ENCODE data around the gene ACADM.

Gene ACADM

GRCh38 chr1:75792091-75792490, 67.6 kb downstream of the ACADM start:
- Histone ChIP-seq H2BK15ac (ENCODE audit: low read length) (no peak overlapping the region), H3K79me1 (ENCODE audit: low read depth, low read length) (no peaks in the 10 kb centered on the region), H3K4me1 (ENCODE audit: control insufficient read depth in 2 of 2, insufficient read depth in 1 of 2, low read depth in 1 of 2, low read length in 2 of 2) (peaks cover 2 to 14% of the 10 kb centered on the region in 2 donors), H3K27me3 (ENCODE audit: control insufficient read depth in 3 of 3, insufficient read depth in 3 of 3, low read depth in 1 of 3, low read length in 3 of 3) (no peaks in the 10 kb centered on the region), H3K36me3 (replicated peaks in 1 of 2; ENCODE audit: control insufficient read depth in 2 of 2, insufficient read depth in 2 of 2, low read length in 2 of 2) (peaks cover 28 to 100% of the 10 kb centered on the region in 2 donors), H3K23ac (ENCODE audit: low read depth, low read length, poor library complexity) (no peak overlapping the region), H3K9me3 (replicated peaks in 1 of 2; ENCODE audit: control insufficient read depth in 2 of 2, insufficient read depth in 1 of 2, low read depth in 1 of 2, low read length in 2 of 2) (no peaks in the 10 kb centered on the region), H2BK12ac (ENCODE audit: low read length) (no peak overlapping the region), H3K18ac (ENCODE audit: low read length) (no peak overlapping the region), H2BK120ac (ENCODE audit: low read depth, low read length) (no peak overlapping the region), H3K27ac (replicated peaks; ENCODE audit: low read length) (no peak overlapping the region), H2AK5ac (ENCODE audit: low read depth, low read length) (no peak overlapping the region), H3K14ac (ENCODE audit: low read length) (no peak overlapping the region), H4K91ac (ENCODE audit: low read depth, low read length, poor library complexity) (no peak overlapping the region), H4K8ac (ENCODE audit: low read depth, low read length) (no peak overlapping the region), H3K9ac (ENCODE audit: low read depth, low read length, poor library complexity) (no peak overlapping the region), H2BK5ac (ENCODE audit: low read length) (no peak overlapping the region), H3K4me2 (ENCODE audit: insufficient read depth, low read length, poor library complexity, severe bottlenecking) (no peak overlapping the region), H3K4ac (ENCODE audit: low read length) (no peak overlapping the region), H3K4me3 (ENCODE audit: low read length in 2 of 2) (no peak overlapping the region), H2AFZ (ENCODE audit: low read length) (no peak overlapping the region)
- DNase-seq (ENCODE audit: low spot score), result no peak
- WGBS, 2 donors (ENCODE audit: extremely low coverage in 2 of 2, insufficient read length in 2 of 2, insufficient replicate concordance in 1 of 2), result no CpG with 5 or more reads among the region's 3 CpGs

- Histone ChIP-seq H3K4me2 (ENCODE audit: insufficient read depth, low read length, poor library complexity, severe bottlenecking) (no peak overlapping the region), H3K27me3 (ENCODE audit: control insufficient read depth in 3 of 3, insufficient read depth in 3 of 3, low read depth in 1 of 3, low read length in 3 of 3) (no peaks in the 10 kb centered on the region), H3K4me3 (ENCODE audit: low read length in 2 of 2) (no peak overlapping the region), H3K36me3 (replicated peaks in 1 of 2; ENCODE audit: control insufficient read depth in 2 of 2, insufficient read depth in 2 of 2, low read length in 2 of 2) (peaks cover 30 to 94% of the 10 kb centered on the region in 2 donors), H2BK5ac (ENCODE audit: low read length) (no peak overlapping the region), H2AFZ (ENCODE audit: low read length) (no peak overlapping the region), H2BK120ac (ENCODE audit: low read depth, low read length) (no peak overlapping the region), H3K14ac (ENCODE audit: low read length) (no peak overlapping the region), H3K4me1 (ENCODE audit: control insufficient read depth in 2 of 2, insufficient read depth in 1 of 2, low read depth in 1 of 2, low read length in 2 of 2) (peaks cover 0 to 2% of the 10 kb centered on the region in 2 donors), H3K9me3 (replicated peaks in 1 of 2; ENCODE audit: control insufficient read depth in 2 of 2, insufficient read depth in 1 of 2, low read depth in 1 of 2, low read length in 2 of 2) (no peaks in the 10 kb centered on the region), H3K9ac (ENCODE audit: low read depth, low read length, poor library complexity) (no peak overlapping the region), H3K18ac (ENCODE audit: low read length) (no peak overlapping the region), H3K27ac (replicated peaks; ENCODE audit: low read length) (no peak overlapping the region), H3K23ac (ENCODE audit: low read depth, low read length, poor library complexity) (no peak overlapping the region), H2BK12ac (ENCODE audit: low read length) (no peak overlapping the region), H3K79me1 (ENCODE audit: low read depth, low read length) (no peaks in the 10 kb centered on the region), H2AK5ac (ENCODE audit: low read depth, low read length) (no peak overlapping the region), H3K4ac (ENCODE audit: low read length) (no peak overlapping the region), H2BK15ac (ENCODE audit: low read length) (no peak overlapping the region), H4K91ac (ENCODE audit: low read depth, low read length, poor library complexity) (no peak overlapping the region), H4K8ac (ENCODE audit: low read depth, low read length) (no peak overlapping the region)
- WGBS, 2 donors (ENCODE audit: extremely low coverage in 2 of 2, insufficient read length in 2 of 2, insufficient replicate concordance in 1 of 2), result no CpG with 5 or more reads among the region's 2 CpGs
- DNase-seq (ENCODE audit: low spot score), result no peak
Observed at GRCh38 chr1:75794382-75794781, 69.9 kb downstream of the ACADM start.

- H3K9me3 ChIP-seq (replicated peaks in 1 of 2; ENCODE audit: control insufficient read depth in 2 of 2, insufficient read depth in 1 of 2, low read depth in 1 of 2, low read length in 2 of 2), result no peaks in the 10 kb centered on the region
- H2AK5ac ChIP-seq (ENCODE audit: low read depth, low read length), result no peak overlapping the region
- H3K9ac ChIP-seq (ENCODE audit: low read depth, low read length, poor library complexity), result no peak overlapping the region
- no peak overlapping the region for H2AFZ ChIP-seq (ENCODE audit: low read length)
- H3K23ac ChIP-seq (ENCODE audit: low read depth, low read length, poor library complexity), result no peak overlapping the region
- H2BK5ac ChIP-seq (ENCODE audit: low read length), result no peak overlapping the region
- WGBS, 2 donors (ENCODE audit: extremely low coverage in 2 of 2, insufficient read length in 2 of 2, insufficient replicate concordance in 1 of 2), result no CpG with 5 or more reads among the region's 4 CpGs
- H3K14ac ChIP-seq (ENCODE audit: low read length), result no peak overlapping the region
- H3K4me2 ChIP-seq (ENCODE audit: insufficient read depth, low read length, poor library complexity, severe bottlenecking), result no peak overlapping the region
- no peak overlapping the region for H4K91ac ChIP-seq (ENCODE audit: low read depth, low read length, poor library complexity)
- no peak overlapping the region for H4K8ac ChIP-seq (ENCODE audit: low read depth, low read length)
- no peak overlapping the region for H2BK15ac ChIP-seq (ENCODE audit: low read length)
- H3K4ac ChIP-seq (ENCODE audit: low read length), result no peak overlapping the region
- no peaks in the 10 kb centered on the region for H3K79me1 ChIP-seq (ENCODE audit: low read depth, low read length)
- H3K4me3 ChIP-seq (ENCODE audit: low read length in 2 of 2), result no peak overlapping the region
- DNase-seq (ENCODE audit: low spot score), result no peak
- H3K18ac ChIP-seq (ENCODE audit: low read length), result no peak overlapping the region
- H3K36me3 ChIP-seq (replicated peaks in 1 of 2; ENCODE audit: control insufficient read depth in 2 of 2, insufficient read depth in 2 of 2, low read length in 2 of 2), result peaks cover 26 to 81% of the 10 kb centered on the region in 2 donors
- H3K27ac ChIP-seq (replicated peaks; ENCODE audit: low read length), result no peak overlapping the region
- no peak overlapping the region for H2BK120ac ChIP-seq (ENCODE audit: low read depth, low read length)
- no peaks in the 10 kb centered on the region for H3K4me1 ChIP-seq (ENCODE audit: control insufficient read depth in 2 of 2, insufficient read depth in 1 of 2, low read depth in 1 of 2, low read length in 2 of 2)
- no peaks in the 10 kb centered on the region for H3K27me3 ChIP-seq (ENCODE audit: control insufficient read depth in 3 of 3, insufficient read depth in 3 of 3, low read depth in 1 of 3, low read length in 3 of 3)
- no peak overlapping the region for H2BK12ac ChIP-seq (ENCODE audit: low read length)
Observed at GRCh38 chr1:75795703-75796193, 71.2 kb downstream of the ACADM start.

DNA sequence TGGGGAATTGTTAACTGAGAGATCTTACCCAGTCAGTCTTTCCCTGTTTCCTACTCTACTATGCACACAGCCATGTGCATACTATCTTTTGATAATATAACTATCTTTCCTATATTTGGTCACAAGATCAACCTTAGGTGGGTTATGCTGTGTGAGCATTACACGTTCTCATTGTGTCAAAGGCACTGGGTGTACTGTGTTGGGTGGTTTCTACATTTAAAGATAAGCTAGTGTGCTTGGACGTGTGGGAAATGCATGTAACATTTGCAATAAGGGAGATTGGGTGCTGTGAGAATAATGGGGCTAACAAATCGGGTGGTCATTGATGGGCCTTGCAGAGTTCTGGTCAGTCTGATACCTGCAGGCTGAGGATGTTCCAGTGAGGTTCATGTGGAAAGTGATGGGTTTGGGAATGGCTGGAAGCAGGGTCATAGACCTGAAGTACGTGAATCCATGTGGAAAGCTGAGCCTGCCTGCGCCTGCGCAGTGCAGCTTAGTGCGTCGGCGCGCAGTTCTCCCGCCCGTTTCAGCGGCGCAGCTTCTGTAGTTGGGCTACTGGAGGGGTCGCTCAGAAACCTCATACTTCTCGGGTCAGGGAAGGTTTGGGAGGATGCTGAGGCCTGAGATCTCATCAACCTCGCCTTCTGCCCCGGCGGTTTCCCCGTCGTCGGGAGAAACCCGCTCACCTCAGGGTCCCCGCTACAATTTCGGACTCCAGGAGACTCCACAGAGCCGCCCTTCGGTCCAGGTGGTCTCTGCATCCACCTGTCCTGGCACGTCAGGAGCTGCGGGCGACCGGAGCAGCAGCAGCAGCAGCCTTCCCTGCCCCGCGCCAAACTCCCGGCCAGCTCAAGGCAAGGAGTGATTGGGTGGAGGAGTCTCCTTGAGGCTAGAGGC, 72.1 kb downstream of the ACADM start, which contains the start of gene MSH4:
MSH4 (plus strand) TSS at position 507 of the 897 bp plus-strand sequence; CDS start at position 611, 104 bp downstream.
- Histone ChIP-seq H4K91ac (ENCODE audit: low read depth, low read length, poor library complexity) (no peak within 1 kb of the TSS), H3K4me2 (ENCODE audit: insufficient read depth, low read length, poor library complexity, severe bottlenecking) (no peak within 1 kb of the TSS), H3K4me3 (ENCODE audit: low read length in 2 of 2) (no peak within 1 kb of the TSS), H2AFZ (ENCODE audit: low read length) (no peak within 1 kb of the TSS), H3K14ac (ENCODE audit: low read length) (no peak within 1 kb of the TSS), H3K4me1 (ENCODE audit: control insufficient read depth in 2 of 2, insufficient read depth in 1 of 2, low read depth in 1 of 2, low read length in 2 of 2) (no peaks in the 10 kb centered on the region), H2BK15ac (ENCODE audit: low read length) (no peak within 1 kb of the TSS), H4K8ac (ENCODE audit: low read depth, low read length) (no peak within 1 kb of the TSS), H2BK5ac (ENCODE audit: low read length) (no peak within 1 kb of the TSS), H2BK12ac (ENCODE audit: low read length) (no peak within 1 kb of the TSS), H2BK120ac (ENCODE audit: low read depth, low read length) (no peak within 1 kb of the TSS), H3K23ac (ENCODE audit: low read depth, low read length, poor library complexity) (peak within 1 kb of the TSS; percentile 92), H3K9me3 (replicated peaks in 1 of 2; ENCODE audit: control insufficient read depth in 2 of 2, insufficient read depth in 1 of 2, low read depth in 1 of 2, low read length in 2 of 2) (no peaks in the 10 kb centered on the region), H3K18ac (ENCODE audit: low read length) (no peak within 1 kb of the TSS), H3K27me3 (ENCODE audit: control insufficient read depth in 3 of 3, insufficient read depth in 3 of 3, low read depth in 1 of 3, low read length in 3 of 3) (no peaks in the 10 kb centered on the region), H3K9ac (ENCODE audit: low read depth, low read length, poor library complexity) (no peak within 1 kb of the TSS), H3K79me1 (ENCODE audit: low read depth, low read length) (no peaks in the 10 kb centered on the region), H3K27ac (replicated peaks; ENCODE audit: low read length) (no peak within 1 kb of the TSS), H3K4ac (ENCODE audit: low read length) (no peak within 1 kb of the TSS), H3K36me3 (replicated peaks in 1 of 2; ENCODE audit: control insufficient read depth in 2 of 2, insufficient read depth in 2 of 2, low read length in 2 of 2) (peaks cover 24 to 72% of the 10 kb centered on the region in 2 donors), H2AK5ac (ENCODE audit: low read depth, low read length) (no peak within 1 kb of the TSS)
- DNase-seq (ENCODE audit: low spot score), result no peak
- WGBS, 2 donors (ENCODE audit: extremely low coverage in 2 of 2, insufficient read length in 2 of 2, insufficient replicate concordance in 1 of 2), result no CpG with 5 or more reads among the region's 34 CpGs
